ENCODE measurements around the gene DIAPH1. TPM values are rescaled to one million over a fixed set of nuclear protein-coding genes. Genes with fewer than 3 reads are reported as not detected.

Gene DIAPH1
- total RNA-seq, 1 donor from 2014 or later: 118 TPM

GRCh38 chr5:141477815-141478214, 141.0 kb downstream of the DIAPH1 start:
- ATAC-seq (no peak), DNase-seq (no peak)
- Histone ChIP-seq H3K4me3 (peak overlapping the region; percentile 63), H3K4me1 (peaks cover 44% of the 10 kb centered on the region), H3K27ac (no peak overlapping the region), H3K9me3 (no peaks in the 10 kb centered on the region), H3K36me3 (no peaks in the 10 kb centered on the region), H3K27me3 (ENCODE audit: low read depth) (peaks cover 13% of the 10 kb centered on the region)
- TF ChIP-seq, protein P1, sequence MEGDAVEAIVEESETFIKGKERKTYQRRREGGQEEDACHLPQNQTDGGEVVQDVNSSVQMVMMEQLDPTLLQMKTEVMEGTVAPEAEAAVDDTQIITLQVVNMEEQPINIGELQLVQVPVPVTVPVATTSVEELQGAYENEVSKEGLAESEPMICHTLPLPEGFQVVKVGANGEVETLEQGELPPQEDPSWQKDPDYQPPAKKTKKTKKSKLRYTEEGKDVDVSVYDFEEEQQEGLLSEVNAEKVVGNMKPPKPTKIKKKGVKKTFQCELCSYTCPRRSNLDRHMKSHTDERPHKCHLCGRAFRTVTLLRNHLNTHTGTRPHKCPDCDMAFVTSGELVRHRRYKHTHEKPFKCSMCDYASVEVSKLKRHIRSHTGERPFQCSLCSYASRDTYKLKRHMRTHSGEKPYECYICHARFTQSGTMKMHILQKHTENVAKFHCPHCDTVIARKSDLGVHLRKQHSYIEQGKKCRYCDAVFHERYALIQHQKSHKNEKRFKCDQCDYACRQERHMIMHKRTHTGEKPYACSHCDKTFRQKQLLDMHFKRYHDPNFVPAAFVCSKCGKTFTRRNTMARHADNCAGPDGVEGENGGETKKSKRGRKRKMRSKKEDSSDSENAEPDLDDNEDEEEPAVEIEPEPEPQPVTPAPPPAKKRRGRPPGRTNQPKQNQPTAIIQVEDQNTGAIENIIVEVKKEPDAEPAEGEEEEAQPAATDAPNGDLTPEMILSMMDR (IDR thresholded peaks at IDR 0.05): no peak
- intact Hi-C loops (cut with DNase I): no loop called here

GRCh38 chr5:141477044-141477575, 141.7 kb downstream of the DIAPH1 start:
- Histone ChIP-seq H3K36me3 (no peaks in the 10 kb centered on the region), H3K4me1 (peaks cover 44% of the 10 kb centered on the region), H3K27me3 (ENCODE audit: low read depth) (peaks cover 13% of the 10 kb centered on the region), H3K9me3 (no peaks in the 10 kb centered on the region), H3K27ac (peak overlapping the region; percentile 79), H3K4me3 (peak overlapping the region; percentile 63)
- ATAC-seq (no peak), DNase-seq (no peak)
- intact Hi-C loops (cut with DNase I): no loop called here
- TF ChIP-seq, protein P1 (IDR thresholded peaks at IDR 0.05): no peak

DNA sequence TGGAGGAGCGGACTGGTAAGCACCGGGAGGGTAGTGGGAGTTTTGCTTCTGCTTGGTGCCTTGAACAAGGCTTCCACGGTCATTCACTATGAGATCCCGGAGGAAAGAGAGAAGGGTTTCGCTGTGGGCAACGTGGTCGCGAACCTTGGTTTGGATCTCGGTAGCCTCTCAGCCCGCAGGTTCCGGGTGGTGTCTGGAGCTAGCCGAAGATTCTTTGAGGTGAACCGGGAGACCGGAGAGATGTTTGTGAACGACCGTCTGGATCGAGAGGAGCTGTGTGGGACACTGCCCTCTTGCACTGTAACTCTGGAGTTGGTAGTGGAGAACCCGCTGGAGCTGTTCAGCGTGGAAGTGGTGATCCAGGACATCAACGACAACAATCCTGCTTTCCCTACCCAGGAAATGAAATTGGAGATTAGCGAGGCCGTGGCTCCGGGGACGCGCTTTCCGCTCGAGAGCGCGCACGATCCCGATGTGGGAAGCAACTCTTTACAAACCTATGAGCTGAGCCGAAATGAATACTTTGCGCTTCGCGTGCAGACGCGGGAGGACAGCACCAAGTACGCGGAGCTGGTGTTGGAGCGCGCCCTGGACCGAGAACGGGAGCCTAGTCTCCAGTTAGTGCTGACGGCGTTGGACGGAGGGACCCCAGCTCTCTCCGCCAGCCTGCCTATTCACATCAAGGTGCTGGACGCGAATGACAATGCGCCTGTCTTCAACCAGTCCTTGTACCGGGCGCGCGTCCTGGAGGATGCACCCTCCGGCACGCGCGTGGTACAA, 142.5 kb downstream of the DIAPH1 start:
- no peaks in the 10 kb centered on the region for H3K9me3 ChIP-seq
- H3K27me3 ChIP-seq (ENCODE audit: low read depth): peaks cover 13% of the 10 kb centered on the region
- peak overlapping the region; percentile 63 for H3K4me3 ChIP-seq
- peaks cover 40% of the 10 kb centered on the region for H3K4me1 ChIP-seq
- intact Hi-C loops (cut with DNase I): no loop called here
- peak overlapping the region; percentile 79 for H3K27ac ChIP-seq
- ATAC-seq (peak; percentile 71 to 72), DNase-seq (peak; percentile 61)
- no peaks in the 10 kb centered on the region for H3K36me3 ChIP-seq
- TF ChIP-seq, protein P1 (IDR thresholded peaks at IDR 0.05): no peak

DNA sequence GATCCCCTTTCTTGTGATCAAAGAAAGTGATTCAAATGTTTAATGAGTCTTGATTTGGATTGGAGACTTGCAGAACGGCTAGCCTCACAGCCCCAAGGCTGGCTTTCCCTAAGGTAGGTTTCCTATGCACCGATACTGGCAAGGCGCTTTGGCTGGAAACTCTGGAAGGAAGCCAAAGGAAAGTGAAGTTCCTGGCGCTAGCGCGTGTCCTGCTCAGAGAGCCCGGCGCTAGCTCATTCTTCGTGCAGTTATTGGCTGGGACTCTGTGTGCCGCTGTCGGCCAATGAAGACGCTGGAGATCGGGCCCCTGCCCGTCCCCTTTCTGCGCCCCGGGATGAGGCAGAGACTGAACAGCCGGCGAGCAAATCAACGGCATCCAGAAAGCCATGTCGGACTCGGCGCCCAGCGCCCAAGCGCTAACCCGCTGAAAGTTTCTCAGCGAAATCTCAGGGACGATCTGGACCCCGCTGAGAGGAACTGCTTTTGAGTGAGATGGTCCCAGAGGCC, 143.1 kb downstream of the DIAPH1 start, which contains the start of gene PCDHGC3:
TSS of gene PCDHGC3 (plus strand) at position 342 of the 507 bp plus-strand sequence. CDS start at position 493, 151 bp downstream.
- TF ChIP-seq, protein P1 (IDR thresholded peaks at IDR 0.05): peak; percentile 35
- peak; percentile 89 for DNase-seq
- Histone ChIP-seq H3K27me3 (ENCODE audit: low read depth) (peaks cover 13% of the 10 kb centered on the region), H3K36me3 (no peaks in the 10 kb centered on the region), H3K9me3 (no peaks in the 10 kb centered on the region), H3K27ac (peak within 1 kb of the TSS; percentile 79), H3K4me1 (peaks cover 40% of the 10 kb centered on the region), H3K4me3 (peak within 1 kb of the TSS; percentile 63)
- ATAC-seq: peak; percentile 98 to 99
- intact Hi-C loops (cut with DNase I): no loop called here

GRCh38 chr5:141465351-141465750, 153.4 kb downstream of the DIAPH1 start:
- Histone ChIP-seq H3K36me3 (no peaks in the 10 kb centered on the region), H3K27ac (no peak overlapping the region), H3K9me3 (no peaks in the 10 kb centered on the region), H3K4me1 (no peaks in the 10 kb centered on the region), H3K4me3 (no peak overlapping the region), H3K27me3 (ENCODE audit: low read depth) (no peaks in the 10 kb centered on the region)
- no peak for ATAC-seq
- TF ChIP-seq, protein P1 (IDR thresholded peaks at IDR 0.05): no peak
- DNase-seq: no peak
- intact Hi-C loops (cut with DNase I): no loop called here

Other genes starting within 250 kb of the DIAPH1 start
- gene PCDHGB3, start 248.8 kb downstream of the DIAPH1 start, total RNA-seq: 2.2 TPM
- gene PCDHGA6, start 245.1 kb downstream of the DIAPH1 start, total RNA-seq: 3.2 TPM
- gene PCDHGA7, start 236.3 kb downstream of the DIAPH1 start, total RNA-seq: 1.9 TPM
- gene PCDHGB4, start 231.3 kb downstream of the DIAPH1 start, total RNA-seq: 5.3 TPM
- 1.5 TPM for gene PCDHGA8, start 226.4 kb downstream of the DIAPH1 start, total RNA-seq
- gene PCDHGB5, start 221.1 kb downstream of the DIAPH1 start, total RNA-seq: 9.1 TPM
- gene PCDHGA9, start 216.2 kb downstream of the DIAPH1 start, total RNA-seq: 4.8 TPM
- 7.7 TPM for gene PCDHGB6, start 211.0 kb downstream of the DIAPH1 start, total RNA-seq
- gene PCDHGA10, start 206.0 kb downstream of the DIAPH1 start, total RNA-seq: 5.4 TPM
- gene PCDHGB7, start 201.3 kb downstream of the DIAPH1 start, total RNA-seq: 15.9 TPM
- gene PCDHGA11, start 197.9 kb downstream of the DIAPH1 start, total RNA-seq: 3.2 TPM
- 5.9 TPM for gene PCDHGA12, start 188.5 kb downstream of the DIAPH1 start, total RNA-seq
- gene PCDHGC3, start 143.0 kb downstream of the DIAPH1 start, total RNA-seq: 82.4 TPM
- gene PCDHGC4, start 134.0 kb downstream of the DIAPH1 start, total RNA-seq: 1.5 TPM
- 1.8 TPM for gene PCDHGC5, start 129.9 kb downstream of the DIAPH1 start, total RNA-seq
- 45.8 TPM for gene HDAC3, start 17.8 kb upstream of the DIAPH1 start, total RNA-seq
- 5.5 TPM for gene RELL2, start 18.0 kb upstream of the DIAPH1 start, total RNA-seq
- 20.4 TPM for gene FCHSD1, start 32.4 kb upstream of the DIAPH1 start, total RNA-seq
- 35.2 TPM for gene ARAP3, start 63.2 kb upstream of the DIAPH1 start, total RNA-seq

All from lower lobe of right lung (tissue), 2 donors.